Skeletal muscle tissue (tissue), 4 donors: ENCODE data around the gene RIPOR3. TPM values are rescaled to one million over a fixed set of nuclear protein-coding genes. Genes with fewer than 3 reads are reported as not detected.
"Not testable (repeated sequence)": the region's sequence is repeated elsewhere in the genome, so short reads cannot be mapped to it uniquely, and the experiment has no call there.

Experiments
- H3K27ac ChIP-seq: one replicate; pipeline ENCODE4 v1.7.0; 2013; ENCODE audit warnings: mild to moderate bottlenecking, low read depth, low read length, inconsistent platforms
- H3K27me3 ChIP-seq, 3 donors: one replicate each; pipeline ENCODE4 v1.7.0; 2013; ENCODE audit warnings: low read length in 3 of 3; ENCODE audit not compliant: control insufficient read depth in 3 of 3, insufficient read depth in 3 of 3
- H3K36me3 ChIP-seq, 3 donors: one replicate each; pipeline ENCODE4 v1.7.0; 2013; ENCODE audit warnings: low read length in 3 of 3; ENCODE audit not compliant: control insufficient read depth in 3 of 3, insufficient read depth in 3 of 3
- H3K4me1 ChIP-seq, 3 donors: one replicate each; pipeline ENCODE4 v1.7.0; 2013; ENCODE audit warnings: low read length in 3 of 3, mild to moderate bottlenecking in 3 of 3; ENCODE audit not compliant: control insufficient read depth in 3 of 3, insufficient read depth in 3 of 3
- H3K4me3 ChIP-seq, 3 donors: one replicate each; pipeline ENCODE4 v1.7.0; 2013; ENCODE audit warnings: low read length in 3 of 3
- H3K9ac ChIP-seq, 3 donors: one replicate each; pipeline ENCODE4 v1.7.0; 2013; ENCODE audit warnings: low read length in 3 of 3, mild to moderate bottlenecking in 3 of 3, moderate library complexity in 2 of 3, low read depth in 1 of 3
- H3K9me3 ChIP-seq, 3 donors: one replicate each; pipeline ENCODE4 v1.7.0; 2013; ENCODE audit warnings: low read length in 3 of 3; ENCODE audit not compliant: control insufficient read depth in 3 of 3
- total RNA-seq: library from RNA; depleted of rRNA; stranded (reverse); fragments of >200 nt; gene quantifications from one replicate; pipeline ENCODE4 v1.2.3, GENCODE V29; 2014
- donor health status: Osteomylitis.

Gene RIPOR3
- total RNA-seq, 1 donor from 2014 or later: 2.6 TPM

GRCh38 chr20:50704971-50705370, 13.6 kb upstream of the RIPOR3 start:
- no peaks in the 10 kb centered on the region for H3K4me1 ChIP-seq

GRCh38 chr20:50704514-50704913, 13.2 kb upstream of the RIPOR3 start:
- Histone ChIP-seq H3K36me3 (no peaks in the 10 kb centered on the region), H3K9me3 (no peaks in the 10 kb centered on the region), H3K4me3 (no peak overlapping the region), H3K27ac (no peak overlapping the region), H3K27me3 (no peaks in the 10 kb centered on the region), H3K4me1 (no peaks in the 10 kb centered on the region), H3K9ac (no peak overlapping the region)

More at GRCh38 chr20:50704971-50705370, 13.6 kb upstream of the RIPOR3 start:
- Histone ChIP-seq H3K4me3 (no peak overlapping the region), H3K9me3 (no peaks in the 10 kb centered on the region), H3K9ac (no peak overlapping the region), H3K36me3 (no peaks in the 10 kb centered on the region), H3K27ac (no peak overlapping the region), H3K27me3 (no peaks in the 10 kb centered on the region)

DNA sequence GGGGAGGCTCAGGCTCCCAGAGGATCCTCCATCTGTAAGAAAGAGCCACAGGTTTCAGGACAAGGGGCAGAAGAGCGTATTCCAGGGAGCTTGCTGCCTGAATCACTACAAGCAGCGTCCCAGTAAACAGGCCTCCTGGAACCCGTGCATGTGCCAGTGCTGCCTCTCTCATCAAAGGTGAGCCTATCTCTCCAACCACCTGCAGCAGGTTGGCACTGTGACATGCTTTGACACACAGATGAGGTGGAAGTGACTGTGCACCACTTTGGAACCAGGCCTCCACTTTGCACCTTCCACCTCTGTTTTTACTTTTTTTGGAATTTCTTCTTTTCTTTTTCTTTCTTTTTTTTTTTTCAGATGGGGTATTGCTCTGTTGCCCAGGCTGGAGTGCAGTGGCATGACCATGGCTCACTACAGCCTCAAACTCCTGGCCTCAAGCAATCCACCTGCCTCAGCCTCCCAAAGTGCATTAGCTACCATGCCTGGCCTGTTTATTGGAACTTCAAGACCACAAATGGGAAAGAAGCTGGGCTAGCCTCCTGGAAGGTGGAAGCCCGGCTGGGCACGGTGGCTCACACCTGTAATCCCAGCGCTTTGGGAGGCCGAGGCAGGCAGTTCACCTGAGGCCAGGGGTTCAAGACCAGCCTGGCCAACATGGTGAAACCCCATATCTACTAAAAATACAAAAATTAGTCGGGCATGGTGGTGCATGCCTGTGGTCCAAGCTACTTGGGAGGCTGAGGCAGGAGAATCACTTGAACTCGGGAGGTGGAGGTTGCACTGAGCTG, 12.5 kb upstream of the RIPOR3 start:
- not testable (repeated sequence) for H3K4me3 ChIP-seq, H3K4me1 ChIP-seq, H3K36me3 ChIP-seq, H3K9ac ChIP-seq, H3K27me3 ChIP-seq, H3K9me3 ChIP-seq, H3K27ac ChIP-seq

GRCh38 chr20:50701041-50701963, 10.0 kb upstream of the RIPOR3 start:
- no peaks in the 10 kb centered on the region for H3K27me3 ChIP-seq
- H3K4me1 ChIP-seq: no peaks in the 10 kb centered on the region
- H3K27ac ChIP-seq: no peak overlapping the region
- H3K36me3 ChIP-seq: no peaks in the 10 kb centered on the region
- H3K9ac ChIP-seq: no peak overlapping the region
- no peak overlapping the region for H3K4me3 ChIP-seq
- no peaks in the 10 kb centered on the region for H3K9me3 ChIP-seq

GRCh38 chr20:50699688-50700087, 8.3 kb upstream of the RIPOR3 start:
- Histone ChIP-seq H3K4me3 (no peak overlapping the region), H3K27ac (no peak overlapping the region), H3K9ac (no peak overlapping the region), H3K27me3 (no peaks in the 10 kb centered on the region), H3K4me1 (no peaks in the 10 kb centered on the region), H3K9me3 (no peaks in the 10 kb centered on the region), H3K36me3 (no peaks in the 10 kb centered on the region)

GRCh38 chr20:50698255-50698654, 6.9 kb upstream of the RIPOR3 start:
- H3K36me3 ChIP-seq, H3K27ac ChIP-seq, H3K9ac ChIP-seq, H3K4me1 ChIP-seq, H3K4me3 ChIP-seq, H3K27me3 ChIP-seq, H3K9me3 ChIP-seq: not testable (repeated sequence)

DNA sequence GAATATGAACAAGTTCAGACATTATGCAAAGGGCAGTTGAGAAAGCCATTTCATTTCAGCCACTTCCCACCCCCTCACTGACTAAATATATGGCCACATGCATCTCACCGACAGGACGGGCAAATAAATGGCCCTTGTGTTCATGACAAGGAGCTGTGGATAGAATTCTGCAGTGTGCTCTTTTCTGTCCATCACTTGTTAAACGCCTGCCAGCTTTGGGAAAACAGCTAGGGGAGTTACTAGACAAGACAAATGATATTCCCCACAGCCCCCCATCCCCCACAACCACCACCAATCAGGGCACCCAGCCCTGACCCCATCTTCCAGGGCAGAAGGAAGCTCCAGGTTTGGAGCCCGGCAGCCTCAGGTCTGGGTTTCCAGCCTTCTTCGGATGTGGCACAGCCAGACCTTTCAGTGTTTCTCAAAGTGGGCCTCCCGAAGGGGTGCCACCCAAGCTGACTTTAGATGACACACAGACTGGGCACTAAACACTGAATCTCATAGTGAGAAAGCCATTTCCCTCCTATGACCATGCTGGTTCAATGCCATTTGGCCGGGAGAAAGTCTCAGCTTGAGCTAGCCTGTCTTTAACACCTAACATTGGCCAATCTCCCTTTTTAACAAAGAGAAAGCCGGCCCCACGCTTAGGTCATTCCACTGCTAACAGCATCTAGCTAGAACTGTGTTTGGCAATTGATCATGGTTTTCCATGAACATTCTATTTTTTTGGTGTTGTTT, 4.0 kb upstream of the RIPOR3 start:
- H3K4me3 ChIP-seq: no peak overlapping the region
- peaks cover 8 to 16% (median 9%) of the 10 kb centered on the region in 3 donors for H3K27me3 ChIP-seq
- H3K4me1 ChIP-seq: peaks cover 2 to 10% (median 5%) of the 10 kb centered on the region in 3 donors
- H3K9ac ChIP-seq: no peak overlapping the region
- no peaks in the 10 kb centered on the region for H3K9me3 ChIP-seq
- H3K27ac ChIP-seq: peak overlapping the region; percentile 19
- no peaks in the 10 kb centered on the region for H3K36me3 ChIP-seq

DNA sequence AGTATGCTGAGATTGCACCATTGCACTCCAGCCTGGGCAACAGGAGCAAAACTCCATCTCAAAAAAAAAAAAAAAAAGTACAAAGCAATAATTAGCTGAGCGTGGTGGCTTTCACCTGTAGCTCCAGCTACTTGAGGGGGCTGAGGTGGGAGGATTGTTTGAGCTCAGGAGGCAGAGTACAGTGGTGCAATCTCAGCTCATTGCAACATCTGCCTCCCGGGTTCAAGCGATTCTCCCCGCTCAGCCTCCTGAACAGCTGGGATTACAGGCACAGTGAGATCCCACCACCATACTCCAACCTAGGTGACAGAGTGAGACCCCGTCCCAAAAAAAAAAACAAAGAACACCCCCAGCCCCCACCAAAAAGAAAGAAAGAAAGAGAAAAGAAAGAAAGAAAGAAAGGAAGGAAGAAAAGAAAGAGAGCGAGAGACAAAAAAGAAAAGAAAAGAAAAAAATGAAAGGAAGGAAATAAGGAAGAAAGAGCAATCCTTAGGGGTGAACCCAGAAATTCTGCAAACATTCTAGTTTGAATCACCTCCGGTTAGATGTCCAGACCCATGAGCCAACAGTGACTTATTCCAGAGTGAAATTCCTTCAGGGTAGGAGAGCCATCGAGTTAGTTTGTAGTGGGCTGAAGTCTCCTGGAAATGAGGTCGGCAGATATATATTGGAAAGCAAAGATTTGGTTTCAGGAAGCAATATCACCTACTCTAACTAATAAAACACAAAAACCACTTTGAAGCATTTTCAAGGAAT, 3.2 kb upstream of the RIPOR3 start:
- H3K36me3 ChIP-seq: no peaks in the 10 kb centered on the region
- H3K4me1 ChIP-seq: peaks cover 2 to 10% (median 9%) of the 10 kb centered on the region in 3 donors
- H3K9me3 ChIP-seq: no peaks in the 10 kb centered on the region
- no peak overlapping the region for H3K9ac ChIP-seq
- peaks cover 9 to 20% (median 10%) of the 10 kb centered on the region in 3 donors for H3K27me3 ChIP-seq
- no peak overlapping the region for H3K4me3 ChIP-seq
- no peak overlapping the region for H3K27ac ChIP-seq

DNA sequence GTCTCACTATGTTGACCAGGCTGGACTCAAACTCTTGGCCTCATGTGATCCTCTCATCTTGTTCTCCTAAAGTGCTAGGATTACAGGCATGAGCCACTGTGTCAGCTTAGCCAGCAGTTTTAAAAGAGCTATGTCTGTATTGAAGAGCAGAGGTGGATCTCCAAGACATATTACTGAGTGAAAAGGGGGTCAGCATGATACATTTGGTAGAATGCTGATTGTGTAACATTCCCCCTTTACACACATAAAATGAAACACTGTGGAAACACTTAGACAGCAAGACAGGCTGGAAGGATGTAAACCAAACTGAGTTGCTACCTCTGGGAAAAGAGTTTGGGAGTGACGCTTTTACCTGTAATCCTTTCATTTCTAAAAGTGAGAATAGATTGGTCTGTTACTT, 1.7 kb upstream of the RIPOR3 start:
- Histone ChIP-seq H3K4me3 (no peak overlapping the region), H3K9me3 (no peaks in the 10 kb centered on the region), H3K9ac (no peak overlapping the region), H3K36me3 (no peaks in the 10 kb centered on the region), H3K27me3 (peaks cover 9 to 23% (median 10%) of the 10 kb centered on the region in 3 donors), H3K4me1 (peaks cover 2 to 10% (median 10%) of the 10 kb centered on the region in 3 donors), H3K27ac (no peak overlapping the region)
